ENCODE results near the gene PNCK. TPM values are rescaled to one million over a fixed set of nuclear protein-coding genes. Genes with fewer than 3 reads are reported as not detected.
"Not testable (repeated sequence)": the region's sequence is repeated elsewhere in the genome, so short reads cannot be mapped to it uniquely, and the experiment has no call there.

Gene PNCK
- polyA plus RNA-seq, 1 experiment: 0.22 TPM

DNA sequence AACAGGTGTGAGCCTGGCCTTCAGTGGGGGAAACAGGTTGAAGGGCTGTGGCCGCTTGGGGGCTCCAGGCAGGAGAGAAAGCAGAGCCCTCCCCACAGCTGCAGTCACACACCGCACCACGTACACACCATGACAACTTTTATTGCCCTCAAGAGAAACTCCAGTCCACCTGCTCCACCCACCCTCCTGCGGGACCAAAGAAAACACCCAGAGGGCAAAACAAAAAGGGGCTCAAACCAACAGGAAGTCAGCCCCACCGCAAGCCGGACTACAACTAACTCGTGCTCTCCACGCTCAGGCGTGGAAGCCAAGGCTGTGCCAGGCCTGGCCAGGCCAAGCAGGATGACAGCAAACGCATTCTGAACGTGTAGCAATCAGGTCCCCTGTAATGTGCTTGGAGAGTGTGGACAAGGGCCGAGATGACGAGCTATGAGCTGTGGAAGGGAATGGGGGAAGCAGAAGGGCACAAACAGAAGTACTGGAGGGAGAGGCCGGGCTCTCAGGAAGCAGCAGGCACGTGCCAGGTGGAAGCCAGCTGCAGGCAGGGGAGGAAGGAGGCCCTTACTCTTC lies 26.8 kb upstream of the PNCK start:
- no peak overlapping the region for H3K4me3 ChIP-seq (ENCODE audit: low read depth, low read length)
- TF ChIP-seq, protein P1, sequence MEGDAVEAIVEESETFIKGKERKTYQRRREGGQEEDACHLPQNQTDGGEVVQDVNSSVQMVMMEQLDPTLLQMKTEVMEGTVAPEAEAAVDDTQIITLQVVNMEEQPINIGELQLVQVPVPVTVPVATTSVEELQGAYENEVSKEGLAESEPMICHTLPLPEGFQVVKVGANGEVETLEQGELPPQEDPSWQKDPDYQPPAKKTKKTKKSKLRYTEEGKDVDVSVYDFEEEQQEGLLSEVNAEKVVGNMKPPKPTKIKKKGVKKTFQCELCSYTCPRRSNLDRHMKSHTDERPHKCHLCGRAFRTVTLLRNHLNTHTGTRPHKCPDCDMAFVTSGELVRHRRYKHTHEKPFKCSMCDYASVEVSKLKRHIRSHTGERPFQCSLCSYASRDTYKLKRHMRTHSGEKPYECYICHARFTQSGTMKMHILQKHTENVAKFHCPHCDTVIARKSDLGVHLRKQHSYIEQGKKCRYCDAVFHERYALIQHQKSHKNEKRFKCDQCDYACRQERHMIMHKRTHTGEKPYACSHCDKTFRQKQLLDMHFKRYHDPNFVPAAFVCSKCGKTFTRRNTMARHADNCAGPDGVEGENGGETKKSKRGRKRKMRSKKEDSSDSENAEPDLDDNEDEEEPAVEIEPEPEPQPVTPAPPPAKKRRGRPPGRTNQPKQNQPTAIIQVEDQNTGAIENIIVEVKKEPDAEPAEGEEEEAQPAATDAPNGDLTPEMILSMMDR (IDR thresholded peaks at IDR 0.05; ENCODE audit: insufficient read depth, low read depth, low read length): no peak
- ChIA-PET POLR2A (no interaction called here), CTCF (no interaction called here)
- H3K27me3 ChIP-seq (ENCODE audit: control insufficient read depth, insufficient read depth, low read length): no peaks in the 10 kb centered on the region
- peaks cover 7% of the 10 kb centered on the region for H3K36me3 ChIP-seq (ENCODE audit: control insufficient read depth, insufficient read depth, low read length)
- no peak for DNase-seq (ENCODE audit: low read depth)

DNA sequence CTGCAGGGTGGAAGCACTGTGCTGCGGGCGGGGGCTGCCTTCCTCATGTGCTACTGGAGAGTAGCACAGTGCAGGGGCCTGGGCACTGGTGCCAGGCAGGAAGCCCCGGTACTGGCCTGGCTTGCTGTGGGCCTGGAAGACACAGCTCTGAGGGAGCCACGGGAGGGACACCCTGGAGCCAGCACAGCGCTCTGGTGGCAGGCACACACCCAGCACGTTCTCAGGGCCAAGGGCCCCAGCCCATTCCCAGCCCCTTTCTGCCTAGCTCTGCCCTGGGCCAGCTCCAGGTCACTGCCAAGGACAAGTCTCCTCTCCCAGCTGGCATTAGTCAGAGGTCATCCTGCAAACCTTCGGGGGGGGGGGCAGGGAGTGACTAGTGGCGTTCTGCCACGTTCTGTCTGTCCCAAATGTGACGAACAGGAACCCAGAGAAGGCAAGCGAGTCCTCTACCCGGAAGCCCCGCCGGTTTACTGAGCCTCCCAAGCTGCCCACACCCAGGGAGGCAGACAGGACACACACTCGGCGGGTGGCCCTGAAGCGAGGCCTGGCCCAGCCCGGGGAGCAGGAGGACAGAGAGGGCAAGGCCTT lies 26.3 kb upstream of the PNCK start:
- H3K36me3 ChIP-seq (ENCODE audit: control insufficient read depth, insufficient read depth, low read length); H3K4me3 ChIP-seq (ENCODE audit: low read depth, low read length); CTCF ChIA-PET; POLR2A ChIA-PET; DNase-seq (ENCODE audit: low read depth); H3K27me3 ChIP-seq (ENCODE audit: control insufficient read depth, insufficient read depth, low read length): not testable (repeated sequence)

DNA sequence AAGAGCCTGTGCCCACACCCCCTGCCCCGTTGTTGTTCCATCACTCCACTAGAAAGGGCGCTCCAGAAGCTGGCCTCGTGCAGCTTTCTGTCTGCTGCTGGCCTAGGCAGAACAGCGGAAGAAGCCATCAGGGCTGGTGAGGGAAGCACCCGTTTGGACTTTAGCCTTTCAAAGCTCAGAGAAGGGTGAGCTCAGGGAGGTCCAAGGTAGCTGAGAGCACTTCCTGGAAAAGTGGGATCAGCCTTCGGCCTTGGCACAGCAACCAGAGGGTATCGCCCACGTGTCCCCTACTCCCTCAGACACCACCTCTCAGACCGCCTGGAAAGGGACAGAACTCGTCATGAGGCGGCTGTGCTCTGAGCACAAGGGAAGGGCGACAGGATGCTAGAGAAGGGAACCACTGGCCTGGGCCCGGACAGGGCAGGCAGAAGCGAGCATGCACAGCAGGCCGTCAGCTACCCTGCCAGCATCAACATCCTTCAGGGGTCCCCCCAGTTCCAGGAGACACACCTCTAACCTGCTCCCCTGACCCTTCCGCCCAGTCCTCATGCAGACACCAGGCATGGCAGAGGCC lies 25.7 kb upstream of the PNCK start:
- CTCF ChIA-PET; DNase-seq (ENCODE audit: low read depth); H3K4me3 ChIP-seq (ENCODE audit: low read depth, low read length); H3K27me3 ChIP-seq (ENCODE audit: control insufficient read depth, insufficient read depth, low read length); POLR2A ChIA-PET; H3K36me3 ChIP-seq (ENCODE audit: control insufficient read depth, insufficient read depth, low read length): not testable (repeated sequence)

DNA sequence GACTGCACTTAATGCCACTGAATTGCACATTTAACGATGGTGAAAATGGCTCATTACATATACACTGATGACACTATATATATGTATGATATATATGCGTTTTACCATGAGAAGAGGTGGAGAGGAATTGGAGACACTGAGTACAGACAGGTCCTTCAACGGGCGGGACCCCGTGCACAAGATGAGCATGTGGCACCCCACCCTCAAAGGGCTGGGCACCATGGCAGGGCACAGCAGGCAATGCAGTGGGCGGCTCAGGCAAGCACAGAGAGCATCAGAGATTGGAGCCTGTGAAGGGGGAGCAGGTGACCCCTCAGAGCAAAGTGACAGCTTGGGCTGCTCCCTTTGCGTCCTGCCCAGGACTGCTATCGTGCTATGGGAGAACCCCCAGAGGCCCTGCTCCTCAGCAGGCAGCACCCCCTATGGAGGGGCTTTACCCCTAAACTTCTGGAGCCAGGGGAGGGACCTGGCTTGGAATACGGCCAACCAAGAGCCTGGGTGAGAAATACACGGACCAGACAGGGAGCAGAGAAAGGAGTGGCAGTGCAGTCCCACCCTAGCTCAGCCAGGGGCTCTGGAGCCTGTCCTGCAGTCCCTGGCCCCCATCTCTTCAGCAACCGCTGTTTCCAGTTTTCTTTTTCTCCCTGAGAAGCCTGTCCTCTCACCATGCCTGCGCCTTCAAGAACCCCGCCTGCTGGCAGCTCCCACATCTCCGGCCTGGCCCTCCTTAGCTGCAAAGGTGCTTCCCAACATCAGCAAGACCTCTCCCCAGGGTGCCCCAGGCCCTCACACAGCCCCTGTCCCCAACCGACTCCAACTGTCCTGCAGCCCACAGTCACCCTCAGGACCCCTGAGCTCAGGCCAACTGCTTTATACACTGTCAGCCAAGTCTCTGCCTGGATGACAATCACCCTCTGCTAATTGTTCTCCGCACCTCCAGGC lies 24.6 kb upstream of the PNCK start:
- TF ChIP-seq, protein P1 (IDR thresholded peaks at IDR 0.05; ENCODE audit: insufficient read depth, low read depth, low read length): no peak
- Histone ChIP-seq H3K27me3 (ENCODE audit: control insufficient read depth, insufficient read depth, low read length) (no peaks in the 10 kb centered on the region), H3K4me3 (ENCODE audit: low read depth, low read length) (no peak overlapping the region), H3K36me3 (ENCODE audit: control insufficient read depth, insufficient read depth, low read length) (peaks cover 3% of the 10 kb centered on the region)
- POLR2A ChIA-PET: no interaction called here
- CTCF ChIA-PET: no interaction called here
- no peak for DNase-seq (ENCODE audit: low read depth)

DNA sequence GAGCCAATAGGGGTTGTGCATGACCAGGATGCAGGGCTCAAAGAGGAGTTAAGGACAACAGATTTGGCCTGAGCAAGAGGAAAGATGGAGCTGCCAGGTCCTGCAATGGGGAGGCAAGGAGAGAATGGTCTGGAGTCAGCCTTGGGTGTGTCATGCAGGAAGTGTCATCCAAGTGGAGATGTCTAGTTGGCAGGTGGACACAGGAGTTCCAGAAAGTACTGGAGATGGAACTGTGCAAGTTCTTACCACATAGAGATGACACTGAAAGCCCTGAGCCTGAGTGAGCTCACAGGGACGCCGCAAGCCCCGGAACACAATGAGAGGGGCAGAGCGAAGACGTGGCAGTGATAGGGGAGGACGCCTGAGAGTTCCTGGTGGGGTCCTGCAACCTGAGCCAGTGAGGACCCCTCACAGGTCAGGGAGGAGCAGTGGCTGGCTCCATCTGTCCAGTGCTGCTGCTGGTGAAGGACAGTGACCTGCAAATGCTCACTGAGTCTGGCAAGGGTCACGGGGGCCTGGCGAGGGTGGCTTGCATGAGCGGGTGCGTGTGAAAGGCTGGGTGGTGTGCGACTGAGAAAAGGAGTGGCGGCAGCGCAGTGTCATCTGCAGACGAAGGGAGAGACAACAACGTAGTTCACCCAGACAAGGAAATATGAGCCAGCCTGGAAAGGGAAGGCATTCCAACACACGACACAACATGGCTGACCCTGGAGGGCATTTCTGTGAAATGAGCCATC lies 23.5 kb upstream of the PNCK start:
- H3K4me3 ChIP-seq (ENCODE audit: low read depth, low read length); POLR2A ChIA-PET; H3K36me3 ChIP-seq (ENCODE audit: control insufficient read depth, insufficient read depth, low read length); H3K27me3 ChIP-seq (ENCODE audit: control insufficient read depth, insufficient read depth, low read length); CTCF ChIA-PET; DNase-seq (ENCODE audit: low read depth): not testable (repeated sequence)

DNA sequence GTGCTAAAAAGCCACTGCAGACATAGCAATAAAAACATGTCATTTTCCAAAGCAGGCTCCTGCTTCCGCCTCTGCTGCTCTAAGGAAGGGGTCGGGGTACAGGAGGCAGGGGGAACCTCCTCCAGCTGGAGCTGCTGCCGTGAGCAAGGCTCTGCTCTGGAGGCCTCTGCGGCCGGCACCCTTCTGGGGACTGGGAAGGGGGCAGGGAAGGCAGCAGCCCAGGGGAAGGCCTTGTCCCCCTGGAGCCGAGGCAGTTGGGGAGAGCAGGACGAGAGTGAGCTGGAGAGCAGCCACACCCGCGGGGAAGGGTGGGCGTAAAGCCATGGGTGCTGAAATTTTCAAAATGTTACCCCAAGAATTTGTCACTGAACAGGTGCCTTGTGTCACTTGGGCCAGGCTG lies 22.9 kb upstream of the PNCK start:
- H3K4me3 ChIP-seq (ENCODE audit: low read depth, low read length); DNase-seq (ENCODE audit: low read depth); POLR2A ChIA-PET; CTCF ChIA-PET; H3K36me3 ChIP-seq (ENCODE audit: control insufficient read depth, insufficient read depth, low read length); H3K27me3 ChIP-seq (ENCODE audit: control insufficient read depth, insufficient read depth, low read length): not testable (repeated sequence)

DNA sequence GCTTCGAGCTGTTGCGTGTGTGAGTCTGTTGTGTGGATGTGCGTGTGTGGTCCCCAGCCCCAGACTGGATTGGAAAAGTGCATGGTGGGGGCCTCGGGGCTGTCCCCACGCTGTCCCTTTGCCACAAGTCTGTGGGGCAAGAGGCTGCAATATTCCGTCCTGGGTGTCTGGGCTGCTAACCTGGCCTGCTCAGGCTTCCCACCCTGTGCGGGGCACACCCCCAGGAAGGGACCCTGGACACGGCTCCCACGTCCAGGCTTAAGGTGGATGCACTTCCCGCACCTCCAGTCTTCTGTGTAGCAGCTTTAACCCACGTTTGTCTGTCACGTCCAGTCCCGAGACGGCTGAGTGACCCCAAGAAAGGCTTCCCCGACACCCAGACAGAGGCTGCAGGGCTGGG lies 22.5 kb upstream of the PNCK start:
- peaks cover 2% of the 10 kb centered on the region; the same call in 1 of the 2 replicates for H3K36me3 ChIP-seq (ENCODE audit: control insufficient read depth, insufficient read depth, low read length)
- TF ChIP-seq, protein P1 (IDR thresholded peaks at IDR 0.05; ENCODE audit: insufficient read depth, low read depth, low read length): no peak
- ChIA-PET CTCF (no interaction called here), POLR2A (no interaction called here)
- H3K4me3 ChIP-seq (ENCODE audit: low read depth, low read length): no peak overlapping the region
- DNase-seq (ENCODE audit: low read depth): no peak
- no peaks in the 10 kb centered on the region for H3K27me3 ChIP-seq (ENCODE audit: control insufficient read depth, insufficient read depth, low read length)
